Measurements from ENCODE around the gene KLHDC3.

- TF ChIP-seq CTCF (IDR thresholded peaks at IDR 0.05) (peak in 3 of 4 donors; percentile 17 to 35 (median 33)), POLR2A (IDR thresholded peaks at IDR 0.05) (no peak)
These were observed 56.1 kb downstream of the KLHDC3 start for GRCh38 chr6:43070028-43070632.

All from right lobe of liver (tissue), 4 donors.